CD4-positive, alpha-beta T cell treated with Interferon alpha-2 for 1 hour (primary cell): ENCODE results near the gene ZNF628.
"Not testable (repeated sequence)": the region's sequence is repeated elsewhere in the genome, so short reads cannot be mapped to it uniquely, and the experiment has no call there.

Experiments
- DNase-seq, 2 donors: peaks; one replicate each; pipeline ENCODE4 v3.0.0-alpha.2; 2020 to 2022

The ZNF628 gene

GRCh38 chr19:55484593-55485438, 8.4 kb downstream of the ZNF628 start, which contains the start of gene NAT14:
TSS of gene NAT14 (plus strand) at chr19:55485188. CDS start at chr19:55485709, 521 bp downstream.
- DNase-seq, result peak; percentile 64 to 73

GRCh38 chr19:55485439-55486011, 9.1 kb downstream of the ZNF628 start:
- DNase-seq, result no peak

- no peak for DNase-seq
These were observed 9.9 kb downstream of the ZNF628 start for GRCh38 chr19:55486043-55486970.

GRCh38 chr19:55486971-55487923, 10.8 kb downstream of the ZNF628 start:
- DNase-seq, result no peak

- DNase-seq, result no peak
These were observed 11.7 kb downstream of the ZNF628 start, which contains the start of gene SSC5D for GRCh38 chr19:55487924-55488687. TSS of gene SSC5D (plus strand) at chr19:55488436. CDS start at chr19:55488590, 154 bp downstream.

DNA sequence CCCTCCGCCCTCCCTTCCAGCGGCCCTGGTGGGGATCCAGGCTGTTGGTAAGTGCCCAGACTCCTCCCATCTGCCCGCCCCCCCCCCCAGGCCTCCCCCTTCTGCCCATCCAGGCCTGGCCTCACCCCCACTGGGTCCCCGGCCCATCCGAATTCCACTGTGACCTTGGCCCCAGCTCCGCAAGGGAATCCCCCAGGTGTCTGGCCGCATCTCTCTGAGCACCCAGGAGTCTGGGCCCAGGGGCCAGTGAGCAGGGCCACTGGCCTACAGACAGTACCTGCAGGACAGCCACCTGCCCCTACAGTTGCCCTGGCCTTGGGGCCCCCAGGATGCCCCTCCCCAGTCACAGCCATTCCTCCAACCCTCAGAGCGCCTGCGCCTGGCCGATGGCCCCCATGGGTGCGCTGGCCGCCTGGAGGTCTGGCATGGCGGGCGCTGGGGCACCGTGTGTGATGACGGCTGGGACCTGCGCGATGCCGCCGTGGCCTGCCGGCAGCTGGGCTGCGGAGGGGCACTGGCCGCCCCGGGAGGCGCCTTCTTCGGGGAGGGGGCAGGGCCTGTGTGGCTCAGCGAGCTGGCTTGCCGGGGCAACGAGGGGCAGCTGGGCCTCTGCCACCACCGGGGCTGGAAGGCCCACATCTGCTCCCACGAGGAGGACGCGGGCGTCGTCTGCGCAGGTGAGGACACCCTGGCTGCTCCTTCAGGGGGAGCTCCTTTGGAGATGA, 12.7 kb downstream of the ZNF628 start:
- no peak for DNase-seq

DNA sequence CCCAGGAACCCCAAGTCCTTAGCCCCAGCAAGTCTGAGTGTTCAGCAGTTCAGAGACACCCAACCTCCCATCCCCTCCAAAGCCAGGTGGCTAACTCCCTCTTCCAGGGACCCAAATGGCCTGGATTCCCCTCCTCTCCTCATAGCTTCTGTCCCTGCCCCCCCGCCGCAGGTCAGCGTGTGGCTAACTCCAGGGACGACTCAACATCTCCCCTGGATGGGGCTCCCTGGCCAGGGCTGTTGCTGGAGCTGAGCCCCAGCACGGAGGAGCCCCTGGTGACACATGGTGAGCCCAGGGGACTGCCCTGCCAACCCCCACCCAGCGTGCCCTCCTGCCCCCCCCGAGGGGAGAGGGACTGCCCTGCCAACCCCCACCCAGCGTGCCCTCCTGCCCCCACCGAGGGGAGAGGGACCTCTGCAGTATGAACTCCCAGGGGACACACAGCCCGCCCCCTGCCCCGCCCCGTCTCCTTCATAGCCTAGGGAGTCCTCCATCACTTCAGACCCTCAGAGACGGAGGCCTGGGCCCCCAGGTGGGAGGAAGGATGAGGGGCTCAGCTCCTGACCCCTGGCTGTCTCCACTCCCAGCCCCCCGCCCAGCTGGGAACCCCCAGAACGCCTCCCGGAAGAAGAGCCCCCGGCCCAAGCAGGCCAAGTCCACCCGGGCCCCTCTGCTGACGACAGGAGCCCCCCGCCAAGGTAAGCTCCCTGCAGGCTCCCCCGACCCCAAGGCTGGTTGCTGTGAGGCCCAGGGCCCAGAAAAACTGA, 13.5 kb downstream of the ZNF628 start:
- DNase-seq, result no peak

DNA sequence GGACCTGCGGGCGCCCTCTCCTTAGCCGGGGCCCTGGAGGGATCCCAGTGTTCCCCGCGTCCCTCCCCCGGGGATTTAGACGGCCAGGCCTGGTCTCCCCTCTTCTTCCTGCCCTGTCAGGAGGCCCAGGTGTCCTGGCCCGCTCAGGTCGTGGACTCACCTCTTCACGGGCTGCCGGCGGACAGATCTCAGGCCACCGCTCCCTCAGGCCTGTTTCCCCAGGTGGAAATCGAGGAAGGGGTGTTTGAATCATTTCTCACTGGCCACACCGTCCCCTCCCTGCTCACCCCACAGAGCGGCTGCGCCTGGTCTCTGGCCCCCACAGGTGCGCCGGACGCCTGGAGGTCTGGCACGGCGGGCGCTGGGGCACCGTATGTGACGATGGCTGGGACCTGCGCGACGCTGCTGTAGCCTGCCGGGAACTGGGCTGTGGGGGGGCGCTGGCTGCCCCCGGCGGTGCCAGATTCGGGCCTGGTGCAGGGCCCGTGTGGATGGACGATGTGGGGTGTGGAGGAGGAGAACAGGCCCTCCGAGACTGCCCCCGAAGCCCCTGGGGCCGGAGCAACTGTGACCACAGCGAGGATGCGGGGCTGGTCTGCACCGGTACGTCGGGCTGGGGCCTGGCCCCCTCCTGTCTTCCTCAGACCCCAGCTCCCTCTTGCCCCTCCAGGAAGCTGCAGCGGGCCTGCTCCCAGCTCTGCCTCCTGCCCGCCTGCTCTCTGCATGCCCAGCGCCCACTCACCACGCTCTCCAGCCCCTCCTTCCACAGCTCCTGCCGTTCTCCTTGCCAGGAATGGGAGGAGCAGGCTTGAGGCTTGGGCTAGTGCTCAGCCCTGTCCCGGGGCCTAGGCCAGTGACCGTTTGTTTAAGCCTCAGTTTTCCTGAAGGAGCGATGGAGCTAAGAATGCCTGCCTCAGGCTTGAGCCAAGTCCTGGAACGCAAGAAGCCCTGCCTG, 14.3 kb downstream of the ZNF628 start:
- DNase-seq, result no peak

GRCh38 chr19:55491546-55492360, 15.3 kb downstream of the ZNF628 start:
- DNase-seq, result no peak

DNA sequence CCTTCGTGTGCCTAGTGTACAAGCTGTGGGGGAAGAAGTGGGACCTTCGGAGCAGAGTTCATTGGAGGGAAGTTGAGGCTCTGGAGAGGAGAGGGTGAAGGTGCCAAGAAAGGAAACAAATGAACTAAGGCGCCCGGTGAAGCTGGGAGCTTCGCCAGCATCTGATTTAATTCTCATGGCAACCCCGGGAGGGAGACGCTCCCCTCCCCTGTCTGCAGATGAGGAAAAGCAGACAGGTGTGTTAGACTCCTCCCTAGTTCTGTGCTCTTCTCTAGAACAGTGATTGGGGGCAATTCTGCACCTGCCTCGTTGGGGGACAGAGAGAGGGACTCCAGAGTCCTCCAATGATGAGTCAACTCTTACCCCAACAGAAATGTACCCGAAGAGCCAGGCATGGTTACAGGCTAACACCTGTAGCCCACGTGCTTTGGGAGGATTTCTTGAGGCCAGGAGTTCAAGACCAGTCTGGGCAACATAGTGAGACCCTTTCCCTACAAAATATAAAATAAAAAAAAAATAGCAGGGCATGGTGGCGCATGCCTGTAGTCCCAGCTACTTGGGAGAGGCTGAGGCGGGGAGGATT, 16.0 kb downstream of the ZNF628 start:
- DNase-seq, result no peak

GRCh38 chr19:55493052-55493644, 16.7 kb downstream of the ZNF628 start:
- DNase-seq, result no peak

DNA sequence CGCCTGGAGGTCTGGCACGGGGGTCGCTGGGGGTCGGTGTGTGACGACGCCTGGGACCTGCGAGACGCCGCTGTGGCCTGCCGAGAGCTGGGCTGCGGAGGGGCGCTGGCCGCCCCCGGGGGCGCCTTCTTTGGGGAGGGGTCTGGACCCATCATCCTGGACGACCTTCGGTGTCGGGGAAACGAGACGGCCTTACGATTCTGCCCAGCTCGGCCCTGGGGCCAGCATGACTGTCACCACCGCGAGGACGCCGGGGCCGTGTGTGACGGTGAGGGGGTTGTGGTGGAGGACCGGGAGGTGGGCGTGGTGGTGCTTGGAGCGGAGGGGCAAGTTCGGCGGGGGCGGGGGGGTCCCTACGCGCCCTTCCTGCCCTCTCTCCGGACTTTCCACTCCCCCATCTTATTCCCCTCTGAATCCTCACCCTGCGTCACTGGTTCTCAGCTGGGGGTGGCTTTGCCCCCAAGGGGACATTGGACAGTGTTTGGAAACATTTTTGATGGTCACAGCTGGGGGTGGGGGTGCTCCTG, 17.3 kb downstream of the ZNF628 start:
- no peak for DNase-seq

DNA sequence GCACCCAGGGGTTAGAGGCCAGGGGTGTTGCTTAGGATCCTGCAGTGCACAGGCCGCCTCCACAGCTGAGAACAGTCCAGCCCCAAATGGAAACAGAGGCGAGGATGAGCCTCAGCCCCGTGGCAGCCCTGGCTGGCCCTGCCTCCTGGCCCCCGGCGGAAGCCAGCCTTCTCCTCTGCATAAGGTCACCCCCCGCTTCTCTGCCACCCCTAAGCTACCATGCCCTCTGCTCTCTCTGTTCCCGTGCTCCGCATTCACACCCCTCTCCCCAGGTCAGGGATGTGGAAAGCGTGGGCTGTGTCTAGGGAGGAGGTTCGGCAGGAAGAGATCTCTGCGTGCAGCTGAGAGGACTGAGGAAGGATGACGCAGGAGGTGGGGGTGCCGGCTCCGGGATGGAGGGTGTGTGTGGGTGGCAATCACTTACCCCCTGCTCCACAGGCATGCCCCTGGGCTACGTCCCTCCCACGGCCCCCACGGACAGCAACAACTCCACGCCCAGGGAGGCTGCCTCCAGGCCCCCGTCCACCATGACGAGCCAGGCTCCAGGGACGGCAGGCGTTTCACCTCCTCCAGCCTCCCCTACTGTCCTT, 17.9 kb downstream of the ZNF628 start:
- no peak for DNase-seq

DNA sequence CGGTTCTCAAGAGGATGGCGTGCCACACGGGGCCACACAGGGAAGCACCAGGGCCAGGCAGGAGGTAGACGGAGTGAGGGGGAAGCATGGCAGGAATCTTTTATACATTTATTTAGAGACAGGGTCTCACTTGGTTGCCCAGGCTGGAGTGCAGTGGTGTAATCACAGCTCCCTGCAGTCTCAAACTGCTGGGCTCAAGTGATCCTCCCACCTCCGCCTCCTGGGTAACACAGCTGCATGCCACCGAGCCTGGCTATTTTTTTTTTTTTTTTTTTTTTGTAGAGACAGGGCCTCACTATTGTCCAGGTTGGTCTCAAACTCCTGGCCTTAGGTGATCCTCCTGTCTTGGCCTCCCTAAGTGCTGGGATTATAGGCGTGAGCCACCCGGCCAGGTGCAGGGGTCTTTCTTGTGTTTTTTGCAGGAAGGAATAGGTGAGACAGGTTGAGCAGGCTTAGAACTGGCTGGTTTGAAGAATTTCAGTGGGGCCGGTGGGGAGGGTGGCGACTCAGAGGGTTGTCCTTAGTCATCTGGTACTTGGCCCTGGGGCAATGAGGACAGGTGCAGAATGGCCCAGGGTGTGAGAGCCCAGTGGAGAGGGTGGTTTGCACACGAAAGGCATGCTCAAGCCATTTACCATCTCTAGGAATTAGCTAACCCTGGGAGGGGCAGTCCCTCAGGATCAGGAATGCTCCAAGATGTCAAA, 19.4 kb downstream of the ZNF628 start:
- no peak for DNase-seq

GRCh38 chr19:55496820-55497219, 20.4 kb downstream of the ZNF628 start:
- DNase-seq, result not testable (repeated sequence)
